Measurements from ENCODE around the gene SKA3.

The SKA3 gene

DNA sequence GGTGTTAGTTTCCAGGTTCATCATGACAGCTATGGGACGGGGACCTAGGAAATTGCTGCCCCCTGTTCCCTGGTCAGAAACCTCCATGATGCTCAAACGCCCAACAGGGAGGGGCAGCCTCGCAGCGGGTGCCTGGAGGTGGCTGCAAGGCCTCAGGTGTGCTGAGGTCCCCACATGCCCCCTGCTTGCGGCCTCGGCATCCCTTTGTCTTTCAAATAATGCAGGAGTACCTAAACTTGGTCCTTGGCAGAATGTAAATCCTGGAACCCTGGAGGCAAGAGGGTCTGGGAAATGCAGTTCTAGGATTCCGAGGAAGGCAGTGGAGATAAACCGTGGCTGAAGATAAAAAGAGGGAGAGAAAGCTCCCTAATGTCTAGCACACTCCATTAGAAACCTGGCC is 52.4 kb downstream of the SKA3 start:
- no peak overlapping the region for H3K27ac ChIP-seq (ENCODE audit: low read depth, low read length)
- no peak overlapping the region for H3K4me3 ChIP-seq (ENCODE audit: low read length)

DNA sequence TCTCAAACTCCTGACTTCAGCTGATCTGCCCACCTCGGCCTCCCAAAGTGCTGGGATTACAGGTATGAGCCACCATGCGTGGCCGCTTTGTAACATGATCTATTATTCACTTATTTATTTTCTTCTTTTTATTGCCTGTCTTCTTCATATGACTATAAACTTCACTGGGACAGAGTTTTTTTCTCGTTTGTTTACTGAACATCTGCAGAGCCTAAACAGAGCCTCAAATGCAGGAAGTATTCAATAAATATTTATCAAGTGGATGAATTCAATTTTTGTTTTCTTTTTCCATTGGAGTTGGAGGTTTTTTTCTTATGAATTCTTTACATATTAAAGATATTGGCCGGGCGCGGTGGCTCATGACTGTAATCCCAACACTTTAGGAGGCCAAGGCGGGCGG is 54.7 kb downstream of the SKA3 start:
- H3K9ac ChIP-seq (ENCODE audit: low read length), result no peak overlapping the region
- H3K27me3 ChIP-seq (ENCODE audit: control insufficient read depth, insufficient read depth, low read length), result no peaks in the 10 kb centered on the region
- no peak overlapping the region for H3K27ac ChIP-seq (ENCODE audit: low read depth, low read length)
- H3K4me1 ChIP-seq (ENCODE audit: control insufficient read depth, insufficient read depth, low read length), result no peaks in the 10 kb centered on the region
- no peaks in the 10 kb centered on the region for H3K36me3 ChIP-seq (ENCODE audit: control insufficient read depth, insufficient read depth, low read length)
- H3K4me3 ChIP-seq (ENCODE audit: low read length), result no peak overlapping the region

More for the DNA sequence above, 52.4 kb downstream of the SKA3 start:
- no peaks in the 10 kb centered on the region for H3K4me1 ChIP-seq (ENCODE audit: control insufficient read depth, insufficient read depth, low read length)
- H3K9ac ChIP-seq (ENCODE audit: low read length), result no peak overlapping the region
- H3K27me3 ChIP-seq (ENCODE audit: control insufficient read depth, insufficient read depth, low read length), result no peaks in the 10 kb centered on the region
- no peaks in the 10 kb centered on the region for H3K36me3 ChIP-seq (ENCODE audit: control insufficient read depth, insufficient read depth, low read length)

DNA sequence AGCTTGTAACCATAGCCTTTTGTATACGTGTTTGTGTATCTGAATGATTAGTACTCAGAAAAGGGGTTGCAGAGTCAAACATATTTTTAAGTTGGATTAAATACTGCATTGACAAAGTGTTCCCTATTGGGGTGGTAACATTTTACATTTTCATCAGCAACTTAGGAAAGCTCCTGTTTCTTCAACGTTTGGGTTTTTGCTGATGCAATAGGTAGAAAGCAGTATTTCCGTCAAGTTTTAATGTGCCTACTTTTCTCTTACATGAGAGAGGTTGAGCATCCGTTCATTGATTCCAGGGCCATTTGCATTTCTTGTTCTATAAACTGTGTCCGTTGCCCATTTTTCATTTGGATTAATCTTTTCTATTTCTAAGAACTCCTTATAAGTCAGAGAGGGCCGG is 56.2 kb downstream of the SKA3 start:
- no peak overlapping the region for H3K9ac ChIP-seq (ENCODE audit: low read length)
- H3K4me3 ChIP-seq (ENCODE audit: low read length), result no peak overlapping the region
- H3K27ac ChIP-seq (ENCODE audit: low read depth, low read length), result no peak overlapping the region
- no peaks in the 10 kb centered on the region for H3K4me1 ChIP-seq (ENCODE audit: control insufficient read depth, insufficient read depth, low read length)
- no peaks in the 10 kb centered on the region for H3K27me3 ChIP-seq (ENCODE audit: control insufficient read depth, insufficient read depth, low read length)
- no peaks in the 10 kb centered on the region for H3K36me3 ChIP-seq (ENCODE audit: control insufficient read depth, insufficient read depth, low read length)

DNA sequence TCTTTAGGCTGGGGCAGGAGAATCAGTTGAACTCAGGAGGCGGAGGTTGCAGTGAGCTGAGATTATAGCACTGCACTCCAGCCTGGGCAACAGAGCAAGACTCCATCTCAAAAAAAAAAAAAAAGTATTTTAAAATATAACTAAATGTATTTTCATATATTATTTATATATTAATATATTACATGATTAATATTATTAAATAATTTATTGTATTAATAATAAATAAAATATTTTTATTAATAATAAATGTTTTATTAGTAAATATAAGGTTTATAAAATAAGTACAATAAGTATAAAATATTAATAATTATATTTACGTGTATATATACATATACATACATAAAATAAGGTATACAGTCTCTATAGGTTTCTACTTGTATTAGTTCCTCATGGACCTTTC is 56.8 kb downstream of the SKA3 start:
- no peaks in the 10 kb centered on the region for H3K4me1 ChIP-seq (ENCODE audit: control insufficient read depth, insufficient read depth, low read length)
- H3K36me3 ChIP-seq (ENCODE audit: control insufficient read depth, insufficient read depth, low read length), result no peaks in the 10 kb centered on the region

DNA sequence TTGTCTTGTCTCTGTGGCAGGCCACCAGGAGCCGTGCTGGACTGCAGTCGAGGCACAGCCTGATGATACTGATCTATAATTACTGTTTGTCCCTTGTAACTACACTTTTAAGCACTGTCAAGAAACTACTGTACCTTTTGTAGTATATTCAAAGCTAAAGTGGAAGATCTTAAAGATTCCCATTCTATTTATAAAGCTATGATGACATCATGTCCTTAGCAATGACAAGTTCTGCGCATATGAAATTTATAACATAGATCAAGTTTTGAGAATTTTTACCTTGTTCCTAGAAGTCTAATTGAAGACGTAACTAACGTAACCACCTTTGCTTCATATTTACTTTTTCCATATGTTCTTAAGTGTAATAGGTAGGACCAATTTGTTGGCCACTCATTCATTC is 58.2 kb downstream of the SKA3 start:
- H3K9ac ChIP-seq (ENCODE audit: low read length), result no peak overlapping the region
- no peak overlapping the region for H3K4me3 ChIP-seq (ENCODE audit: low read length)
- no peaks in the 10 kb centered on the region for H3K4me1 ChIP-seq (ENCODE audit: control insufficient read depth, insufficient read depth, low read length)
- H3K36me3 ChIP-seq (ENCODE audit: control insufficient read depth, insufficient read depth, low read length), result no peaks in the 10 kb centered on the region
- no peak overlapping the region for H3K27ac ChIP-seq (ENCODE audit: low read depth, low read length)
- H3K27me3 ChIP-seq (ENCODE audit: control insufficient read depth, insufficient read depth, low read length), result no peaks in the 10 kb centered on the region

More for the DNA sequence above, 56.8 kb downstream of the SKA3 start:
- Histone ChIP-seq H3K27me3 (ENCODE audit: control insufficient read depth, insufficient read depth, low read length) (no peaks in the 10 kb centered on the region), H3K4me3 (ENCODE audit: low read length) (no peak overlapping the region), H3K9ac (ENCODE audit: low read length) (no peak overlapping the region), H3K27ac (ENCODE audit: low read depth, low read length) (no peak overlapping the region)

DNA sequence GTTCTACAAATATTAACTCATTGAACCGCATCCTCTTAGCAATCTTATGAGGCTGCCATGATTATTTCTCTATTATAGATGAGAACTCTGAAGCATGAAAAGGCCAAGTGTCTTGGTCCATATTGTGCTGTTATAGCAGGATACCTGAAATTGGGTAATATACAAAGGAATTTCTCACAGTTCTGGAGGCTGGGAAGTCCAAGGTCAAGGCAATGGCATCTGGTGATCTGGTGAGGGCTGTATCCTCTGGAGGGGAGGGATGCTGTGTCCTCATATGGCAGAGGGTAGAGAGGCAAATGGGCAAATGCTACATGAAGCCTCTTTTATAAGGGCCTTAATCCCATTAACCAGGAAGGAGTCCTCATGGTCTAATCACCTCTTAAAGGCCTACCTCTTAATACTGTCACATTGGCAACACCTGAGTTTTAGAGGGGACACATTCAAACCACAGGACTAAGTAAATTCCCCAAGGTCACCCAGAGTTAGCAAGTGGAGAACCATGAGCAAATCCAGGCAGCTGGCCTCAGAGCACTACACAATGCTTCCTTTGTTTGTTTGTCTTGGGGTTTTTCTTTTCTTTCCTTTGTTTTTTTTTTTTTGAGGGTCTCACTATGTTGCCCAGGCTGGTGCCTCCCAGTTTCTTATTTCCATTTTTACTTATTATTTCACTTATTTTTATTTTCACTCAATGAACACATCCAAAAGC is 59.1 kb downstream of the SKA3 start:
- Histone ChIP-seq H3K36me3 (ENCODE audit: control insufficient read depth, insufficient read depth, low read length) (no peaks in the 10 kb centered on the region), H3K9ac (ENCODE audit: low read length) (no peak overlapping the region), H3K27me3 (ENCODE audit: control insufficient read depth, insufficient read depth, low read length) (no peaks in the 10 kb centered on the region), H3K4me1 (ENCODE audit: control insufficient read depth, insufficient read depth, low read length) (no peaks in the 10 kb centered on the region), H3K4me3 (ENCODE audit: low read length) (no peak overlapping the region), H3K27ac (ENCODE audit: low read depth, low read length) (no peak overlapping the region)

DNA sequence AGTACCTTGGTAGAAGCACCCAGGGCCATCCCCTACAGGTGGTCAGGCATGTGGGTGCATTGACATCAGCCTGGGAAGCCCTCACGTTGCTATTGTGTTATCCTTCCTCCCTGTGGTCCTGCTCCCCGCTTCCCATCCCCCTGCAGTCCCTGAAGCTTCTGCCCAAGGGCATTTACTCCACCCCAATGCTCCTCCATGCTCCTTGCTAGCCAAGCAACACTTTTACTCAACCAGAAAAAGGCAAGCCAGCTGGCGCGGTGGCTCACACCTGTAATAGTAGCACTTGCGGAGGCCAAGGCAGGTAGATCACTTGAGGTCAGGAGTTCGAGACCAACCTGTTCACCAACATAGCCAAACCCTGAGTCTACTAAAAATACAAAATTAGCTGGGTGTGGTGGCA is 60.2 kb downstream of the SKA3 start:
- Histone ChIP-seq H3K9ac (ENCODE audit: low read length) (no peak overlapping the region), H3K4me1 (ENCODE audit: control insufficient read depth, insufficient read depth, low read length) (no peaks in the 10 kb centered on the region), H3K27me3 (ENCODE audit: control insufficient read depth, insufficient read depth, low read length) (no peaks in the 10 kb centered on the region), H3K4me3 (ENCODE audit: low read length) (no peak overlapping the region), H3K36me3 (ENCODE audit: control insufficient read depth, insufficient read depth, low read length) (no peaks in the 10 kb centered on the region), H3K27ac (ENCODE audit: low read depth, low read length) (no peak overlapping the region)

DNA sequence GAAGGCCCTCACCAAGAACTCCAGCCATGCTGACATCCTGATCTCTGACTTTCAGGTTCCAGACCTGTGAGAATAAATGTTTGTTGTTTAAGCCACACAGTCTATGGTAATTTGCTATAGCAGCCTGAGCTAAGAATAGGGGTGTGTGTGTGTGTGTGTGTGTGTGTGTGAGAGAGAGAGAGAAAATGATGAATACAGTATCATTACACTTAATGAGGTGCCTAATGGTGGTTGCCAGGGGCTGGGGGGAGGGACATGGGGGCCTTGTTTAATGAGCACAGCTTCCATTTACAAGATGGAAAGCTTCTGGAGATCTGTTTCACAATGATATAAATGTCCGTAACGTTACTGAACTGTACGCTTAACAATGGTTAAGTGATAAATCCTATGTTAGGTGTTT is 61.1 kb downstream of the SKA3 start:
- Histone ChIP-seq H3K4me3 (ENCODE audit: low read length) (no peak overlapping the region), H3K4me1 (ENCODE audit: control insufficient read depth, insufficient read depth, low read length) (no peaks in the 10 kb centered on the region), H3K27ac (ENCODE audit: low read depth, low read length) (no peak overlapping the region), H3K9ac (ENCODE audit: low read length) (no peak overlapping the region), H3K36me3 (ENCODE audit: control insufficient read depth, insufficient read depth, low read length) (no peaks in the 10 kb centered on the region), H3K27me3 (ENCODE audit: control insufficient read depth, insufficient read depth, low read length) (no peaks in the 10 kb centered on the region)

DNA sequence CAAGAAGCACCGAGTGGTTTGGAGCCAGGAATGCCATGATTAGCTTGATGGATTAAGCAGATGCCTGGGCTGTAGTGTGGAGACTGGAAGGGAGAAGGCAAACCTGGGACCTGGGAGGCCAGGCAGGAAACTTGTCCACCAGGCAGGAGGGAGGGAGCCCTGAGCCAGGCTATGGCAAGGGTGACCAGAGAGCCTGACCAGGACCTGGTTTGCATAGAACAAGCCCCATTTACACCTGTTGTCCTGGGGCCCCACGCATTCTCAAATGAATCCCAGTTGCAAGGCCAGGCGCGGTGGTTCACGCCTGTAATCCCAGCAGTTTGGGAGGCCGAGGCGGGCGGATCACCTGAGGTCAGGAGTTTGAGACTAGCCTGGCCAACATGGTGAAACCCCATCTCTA is 64.8 kb downstream of the SKA3 start:
- H3K9ac ChIP-seq (ENCODE audit: low read length), result no peak overlapping the region
- no peaks in the 10 kb centered on the region for H3K4me1 ChIP-seq (ENCODE audit: control insufficient read depth, insufficient read depth, low read length)
- H3K27ac ChIP-seq (ENCODE audit: low read depth, low read length), result no peak overlapping the region
- no peaks in the 10 kb centered on the region for H3K36me3 ChIP-seq (ENCODE audit: control insufficient read depth, insufficient read depth, low read length)
- no peak overlapping the region for H3K4me3 ChIP-seq (ENCODE audit: low read length)
- no peaks in the 10 kb centered on the region for H3K27me3 ChIP-seq (ENCODE audit: control insufficient read depth, insufficient read depth, low read length)

DNA sequence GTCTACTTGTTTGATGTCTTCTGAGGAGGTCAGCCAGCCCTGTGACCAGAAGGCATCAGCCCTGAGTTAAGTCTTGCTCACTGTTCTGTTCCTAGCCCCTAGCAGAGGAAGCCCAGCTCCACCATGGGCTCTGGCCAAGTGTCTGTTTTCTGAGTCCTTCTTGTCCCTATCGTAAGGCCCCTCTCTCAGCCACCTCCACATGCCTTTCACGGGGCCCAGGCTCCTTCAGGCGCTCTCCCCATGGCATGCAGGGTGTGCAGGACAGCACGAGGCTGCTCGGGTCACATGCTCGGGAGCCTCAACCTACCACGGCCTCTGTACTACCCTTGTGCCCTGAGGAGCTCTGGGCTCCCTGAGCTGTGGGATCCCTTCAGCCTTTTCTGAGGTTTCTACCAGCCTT is 67.2 kb downstream of the SKA3 start:
- no peak overlapping the region for H3K9ac ChIP-seq (ENCODE audit: low read length)
- no peak overlapping the region for H3K4me3 ChIP-seq (ENCODE audit: low read length)
- no peaks in the 10 kb centered on the region for H3K4me1 ChIP-seq (ENCODE audit: control insufficient read depth, insufficient read depth, low read length)
- no peaks in the 10 kb centered on the region for H3K36me3 ChIP-seq (ENCODE audit: control insufficient read depth, insufficient read depth, low read length)
- H3K27me3 ChIP-seq (ENCODE audit: control insufficient read depth, insufficient read depth, low read length), result no peaks in the 10 kb centered on the region
- no peak overlapping the region for H3K27ac ChIP-seq (ENCODE audit: low read depth, low read length)

DNA sequence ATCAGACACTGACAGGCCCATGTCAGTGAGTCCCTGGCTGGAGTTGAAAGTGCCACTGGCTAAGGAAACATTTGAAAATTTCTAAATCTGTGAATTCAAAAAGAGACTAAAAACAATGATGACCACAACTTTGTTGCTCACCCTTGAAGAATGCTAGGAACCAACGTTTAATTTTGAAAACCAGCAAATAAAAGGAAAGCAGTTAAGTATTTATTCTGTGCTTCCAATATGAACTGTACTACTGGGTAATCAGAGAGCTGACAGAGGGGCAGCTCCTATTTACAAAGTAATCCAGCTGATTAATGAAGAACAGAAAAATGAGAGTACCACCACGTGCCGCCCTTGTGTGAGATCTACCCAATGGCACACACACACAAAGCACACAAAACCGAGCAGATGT is 70.3 kb downstream of the SKA3 start:
- H3K27ac ChIP-seq (ENCODE audit: low read depth, low read length), result no peak overlapping the region
- no peaks in the 10 kb centered on the region for H3K27me3 ChIP-seq (ENCODE audit: control insufficient read depth, insufficient read depth, low read length)
- no peaks in the 10 kb centered on the region for H3K4me1 ChIP-seq (ENCODE audit: control insufficient read depth, insufficient read depth, low read length)
- H3K36me3 ChIP-seq (ENCODE audit: control insufficient read depth, insufficient read depth, low read length), result no peaks in the 10 kb centered on the region
- H3K4me3 ChIP-seq (ENCODE audit: low read length), result no peak overlapping the region
- no peak overlapping the region for H3K9ac ChIP-seq (ENCODE audit: low read length)

DNA sequence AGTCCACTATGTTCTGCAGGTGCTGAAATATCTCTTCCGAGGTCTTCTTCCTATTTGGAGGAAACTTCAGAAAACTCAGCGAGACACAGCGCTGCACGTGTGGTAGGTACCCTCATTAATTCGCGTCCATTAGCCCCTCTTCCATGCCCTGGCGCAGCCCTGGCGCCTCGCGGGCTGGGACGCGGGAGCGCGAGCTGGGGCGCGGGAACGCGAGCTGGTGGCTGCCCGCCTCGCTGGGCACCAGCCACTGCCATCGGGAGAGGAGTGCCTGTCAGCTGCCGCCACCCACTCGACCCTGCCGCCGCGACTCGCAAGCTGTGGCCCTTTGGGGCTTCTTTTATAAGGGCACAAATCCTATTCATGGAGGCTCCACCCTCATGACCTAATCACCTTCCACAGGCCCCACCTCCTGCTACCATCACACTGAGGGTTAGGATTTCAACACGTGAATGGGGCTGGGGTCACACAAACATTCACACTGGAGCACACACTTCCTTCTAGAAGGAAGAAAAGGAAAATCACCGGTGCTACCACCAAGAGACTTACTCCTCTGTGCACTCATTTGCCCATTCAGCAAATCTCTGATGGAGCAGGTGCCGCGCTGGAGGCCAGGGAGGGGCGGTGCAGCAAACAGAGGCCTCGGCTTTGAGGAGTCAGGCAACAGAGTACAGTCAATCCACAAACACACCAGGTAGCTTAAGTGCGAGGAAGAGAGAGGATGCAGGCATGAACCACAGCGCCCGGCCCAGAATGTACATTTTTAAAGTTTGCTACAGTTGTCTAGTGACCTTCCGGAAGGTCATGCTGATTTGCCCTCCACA is 71.9 kb downstream of the SKA3 start:
- Histone ChIP-seq H3K36me3 (ENCODE audit: control insufficient read depth, insufficient read depth, low read length) (no peaks in the 10 kb centered on the region), H3K27me3 (ENCODE audit: control insufficient read depth, insufficient read depth, low read length) (no peaks in the 10 kb centered on the region), H3K27ac (ENCODE audit: low read depth, low read length) (no peak overlapping the region), H3K4me3 (ENCODE audit: low read length) (no peak overlapping the region), H3K4me1 (ENCODE audit: control insufficient read depth, insufficient read depth, low read length) (no peaks in the 10 kb centered on the region), H3K9ac (ENCODE audit: low read length) (no peak overlapping the region)

Measured in rectal smooth muscle tissue (tissue), 1 donor.